Psoas muscle (tissue), 8 donors: Measurements from ENCODE around the gene KLF15. TPM values are rescaled to one million over a fixed set of nuclear protein-coding genes. Genes with fewer than 3 reads are reported as not detected.

ENCODE experiments used
- ATAC-seq, 4 donors: fragments of 200-7000 bp; cut with Tn5 transposase; one replicate each; pipeline ENCODE4 v1.9.1; 2020; ENCODE audit warnings: moderate library complexity in 3 of 4, mild to moderate bottlenecking in 2 of 4
- DNase-seq, 2 donors: peaks; one replicate each; pipeline ENCODE4 v3.0.0-alpha.2; 2020
- H3K27ac ChIP-seq: fragments of 200-600 bp; one replicate; pipeline ENCODE4 v1.8.0; 2022
- H3K27me3 ChIP-seq, 3 donors: fragments of 200-600 bp in 1 of 3; one replicate each; pipeline versions ENCODE4 v1.6.1 to v1.8.0; 2013 to 2022; ENCODE audit warnings: low read length in 2 of 3, mild to moderate bottlenecking in 2 of 3, moderate library complexity in 1 of 3; ENCODE audit not compliant: insufficient read depth in 3 of 3
- H3K36me3 ChIP-seq, 2 donors: fragments of 200-600 bp in 1 of 2; one replicate each; pipeline versions ENCODE4 v1.6.1 to v1.8.0; 2013 to 2022; ENCODE audit warnings: low read depth in 1 of 2, mild to moderate bottlenecking in 1 of 2, moderate library complexity in 1 of 2; ENCODE audit not compliant: insufficient read depth in 1 of 2
- H3K4me1 ChIP-seq: fragments of 200-600 bp; one replicate; pipeline ENCODE4 v1.8.0; 2022
- H3K4me3 ChIP-seq: fragments of 200-600 bp; one replicate; pipeline ENCODE4 v1.8.0; 2022; ENCODE audit warnings: mild to moderate bottlenecking
- H3K9me3 ChIP-seq: fragments of 200-600 bp; one replicate; pipeline ENCODE4 v1.8.0; 2022
- WGBS, 3 donors: extraction: QIAGEN DNeasy Blood & Tissue Kit; methylation state at CpG; one replicate each; pipeline versions ENCODE4 v1.1.6 to v1.1.7; 2013; 5-methylcytosine and 5-hydroxymethylcytosine counted together
- intact Hi-C, 2 donors: fragments of 100-400 bp; cut with DNase I; formaldehyde crosslinking; loops; one replicate each; pipeline versions ENCODE4 v1.11.0 to v1.14.2; 2022
- polyA plus RNA-seq, 3 donors: library from polyadenylated mRNA; stranded (reverse); fragments of 200-250 nt; gene quantifications; one replicate each; pipeline ENCODE4 v1.2.3, GENCODE V29; 2013
- total RNA-seq, 4 donors: library from RNA; stranded (reverse); fragmentation: NEBNext Ultra II Directional in 2 of 4; extraction: Animal tissue kit (Norgen Biotek cat#: 25700) in 2 of 4; gene quantifications; one replicate each; pipeline versions ENCODE4 v1.2.1 to v1.2.4, GENCODE V29; 2021 to 2023
- TF ChIP-seq, protein P1 (sequence below): fragments of 200-600 bp; IDR thresholded peaks from one replicate; pipeline ENCODE4 v1.8.0; 2022; ENCODE audit warnings: antibody characterized with exemption
- donor health status: healthy with polysubstance abuse.
- donor health status: DM: no; HTN: no; CAD: no; lungs with moderate emphysema.
- donor health status: Bipolar disorder and iron deficiency.
- donor health status: healthy.
- donor health status: DM: yes; HTN: yes; CAD: no.
- donor health status: DM: no; HTN: no; CAD: no.
- donor health status: DM: no; HTN: no; CAD: no.
- donor health status: DM: yes; HTN: yes; CAD: no.

The KLF15 gene
- total and polyA plus RNA-seq, 7 donors, result 13.2 to 77.6 (median 37.8) TPM

DNA sequence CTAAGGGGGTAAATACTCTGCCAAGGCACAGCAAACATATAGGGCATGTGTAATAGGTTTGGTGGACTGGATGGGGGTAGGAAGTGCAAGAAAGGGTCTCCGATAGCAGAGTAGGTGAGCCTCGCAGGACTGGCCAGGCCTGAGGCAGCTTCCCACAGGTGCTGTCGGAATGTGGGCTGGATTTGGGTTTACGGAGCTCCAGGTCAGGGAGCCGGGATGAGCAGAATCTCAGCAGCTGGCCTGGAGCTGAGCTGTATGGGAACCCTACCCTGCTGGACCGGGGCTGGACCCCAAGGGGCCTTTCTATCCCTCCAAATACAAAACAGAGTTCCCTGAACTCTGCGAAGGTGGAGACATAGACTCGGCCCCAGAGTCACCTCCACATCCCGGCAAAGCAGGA is 15.0 kb downstream of the KLF15 start:
- TF ChIP-seq, protein P1, sequence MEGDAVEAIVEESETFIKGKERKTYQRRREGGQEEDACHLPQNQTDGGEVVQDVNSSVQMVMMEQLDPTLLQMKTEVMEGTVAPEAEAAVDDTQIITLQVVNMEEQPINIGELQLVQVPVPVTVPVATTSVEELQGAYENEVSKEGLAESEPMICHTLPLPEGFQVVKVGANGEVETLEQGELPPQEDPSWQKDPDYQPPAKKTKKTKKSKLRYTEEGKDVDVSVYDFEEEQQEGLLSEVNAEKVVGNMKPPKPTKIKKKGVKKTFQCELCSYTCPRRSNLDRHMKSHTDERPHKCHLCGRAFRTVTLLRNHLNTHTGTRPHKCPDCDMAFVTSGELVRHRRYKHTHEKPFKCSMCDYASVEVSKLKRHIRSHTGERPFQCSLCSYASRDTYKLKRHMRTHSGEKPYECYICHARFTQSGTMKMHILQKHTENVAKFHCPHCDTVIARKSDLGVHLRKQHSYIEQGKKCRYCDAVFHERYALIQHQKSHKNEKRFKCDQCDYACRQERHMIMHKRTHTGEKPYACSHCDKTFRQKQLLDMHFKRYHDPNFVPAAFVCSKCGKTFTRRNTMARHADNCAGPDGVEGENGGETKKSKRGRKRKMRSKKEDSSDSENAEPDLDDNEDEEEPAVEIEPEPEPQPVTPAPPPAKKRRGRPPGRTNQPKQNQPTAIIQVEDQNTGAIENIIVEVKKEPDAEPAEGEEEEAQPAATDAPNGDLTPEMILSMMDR, result no peak
- no peak overlapping the region for H3K4me3 ChIP-seq
- 86 to 90% (median 88%) methylated on average over 9 of the region's 9 CpGs for WGBS, 3 donors
- DNase-seq (no peak), ATAC-seq (no peak)
- H3K4me1 ChIP-seq, result peaks cover 6% of the 10 kb centered on the region
- H3K9me3 ChIP-seq, result no peaks in the 10 kb centered on the region
- intact Hi-C loops, result loop anchor here in 1 of 2 donors (5.0 kb wide), 1 partner anchor 35 kb away; no protein-coding TSS in a partner anchor
- H3K36me3 ChIP-seq, result peaks cover 0 to 31% of the 10 kb centered on the region in 2 donors
- H3K27ac ChIP-seq, result peak overlapping the region; percentile 30
- no peaks in the 10 kb centered on the region for H3K27me3 ChIP-seq

DNA sequence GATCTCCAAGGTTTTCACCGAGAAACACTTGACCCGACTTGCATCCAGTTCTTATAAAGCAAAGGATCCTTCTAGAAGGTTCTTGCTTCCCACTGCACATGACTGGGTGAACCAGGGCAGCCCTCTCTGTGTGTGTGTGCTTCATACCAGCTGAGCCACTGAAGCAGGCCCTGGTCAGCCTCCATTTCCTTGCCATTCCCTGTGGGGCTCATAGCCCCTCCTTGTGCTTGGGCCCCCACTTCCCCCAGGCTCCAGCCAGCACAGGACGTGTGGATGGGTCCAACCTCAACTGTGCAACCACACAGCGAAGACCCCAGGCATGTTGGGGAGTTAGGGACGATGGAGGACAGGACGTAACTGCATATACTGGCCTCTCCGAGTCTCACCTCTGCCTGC is 15.5 kb downstream of the KLF15 start:
- 81 to 91% (median 87%) methylated on average over 7 of the region's 7 CpGs for WGBS, 3 donors
- TF ChIP-seq, protein P1, result no peak
- Histone ChIP-seq H3K4me1 (peaks cover 1% of the 10 kb centered on the region), H3K4me3 (no peak overlapping the region), H3K27ac (no peak overlapping the region), H3K27me3 (no peaks in the 10 kb centered on the region), H3K9me3 (no peaks in the 10 kb centered on the region), H3K36me3 (peaks cover 0 to 27% of the 10 kb centered on the region in 2 donors)
- DNase-seq (no peak), ATAC-seq (no peak)
- intact Hi-C loops, result loop anchor here in 1 of 2 donors (5.0 kb wide), 1 partner anchor 34 kb away; no protein-coding TSS in a partner anchor

DNA sequence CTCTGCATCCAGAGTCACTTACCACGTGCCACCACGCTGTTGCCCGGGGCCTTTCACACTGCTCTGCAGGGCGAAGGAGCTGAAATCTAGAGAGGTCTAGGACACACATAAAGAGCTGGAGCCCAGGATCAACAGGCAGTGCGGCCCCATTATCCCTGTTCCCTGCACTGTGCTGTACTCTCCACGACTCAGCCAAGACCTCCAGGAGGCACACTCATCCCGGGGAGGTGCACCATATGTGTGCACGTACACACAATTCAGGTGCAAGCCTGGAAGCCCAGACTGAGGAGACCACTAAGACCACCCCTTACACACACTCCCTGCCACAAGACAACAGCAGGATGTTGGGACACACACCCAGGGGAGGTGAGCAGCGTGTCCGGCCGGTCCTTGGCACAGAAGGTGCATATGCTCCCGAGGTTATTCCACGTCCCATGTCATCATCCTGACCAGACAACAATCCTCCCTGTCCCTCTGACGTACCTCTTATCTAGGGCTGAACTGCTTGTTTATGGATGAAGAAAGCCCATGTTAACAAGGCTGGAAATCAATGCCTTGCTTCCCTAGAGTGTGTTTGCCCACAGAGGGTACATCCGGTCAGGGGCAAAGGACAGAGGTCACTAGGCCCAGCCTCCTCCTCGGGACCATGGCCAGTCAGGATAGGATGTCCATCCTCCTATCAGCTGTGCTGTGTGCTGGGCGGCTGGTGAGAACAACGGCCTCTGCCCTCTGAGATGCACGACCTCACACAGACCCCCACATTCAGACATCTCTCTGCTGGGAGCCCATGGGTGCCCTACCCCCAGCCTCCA is 16.1 kb downstream of the KLF15 start:
- 88 to 90% (median 89%) methylated on average over 19 of the region's 19 CpGs for WGBS, 3 donors
- Histone ChIP-seq H3K27me3 (no peaks in the 10 kb centered on the region), H3K4me1 (no peaks in the 10 kb centered on the region), H3K4me3 (no peak overlapping the region), H3K9me3 (no peaks in the 10 kb centered on the region), H3K27ac (no peak overlapping the region), H3K36me3 (peaks cover 0 to 21% of the 10 kb centered on the region in 2 donors)
- peak in 1 of 2 donors; percentile 43 for DNase-seq
- intact Hi-C loops, result loop anchor here in 1 of 2 donors (5.0 kb wide), 1 partner anchor 34 kb away; no protein-coding TSS in a partner anchor
- ATAC-seq, result peak in 1 of 4 donors; percentile 3
- TF ChIP-seq, protein P1, result no peak

DNA sequence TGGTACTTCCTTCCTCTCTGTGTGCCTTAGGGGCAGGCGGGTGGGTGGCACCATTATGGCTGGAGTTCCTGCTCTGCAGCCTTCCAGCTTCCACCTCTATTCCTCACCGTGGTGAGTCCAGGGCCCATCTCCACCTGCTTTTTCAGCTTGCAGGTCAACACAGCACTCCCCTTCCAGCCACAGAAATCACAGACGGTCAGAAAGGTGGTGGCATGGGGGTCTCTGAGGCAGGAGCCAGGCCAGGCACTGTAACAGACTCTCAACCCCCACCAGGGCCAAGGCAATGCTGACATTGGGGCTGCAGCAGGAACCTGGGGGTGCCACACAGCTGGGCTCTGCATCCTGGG is 16.6 kb downstream of the KLF15 start:
- DNase-seq (peak in 1 of 2 donors; percentile 49), ATAC-seq (no peak)
- H3K9me3 ChIP-seq, result no peaks in the 10 kb centered on the region
- H3K4me1 ChIP-seq, result no peaks in the 10 kb centered on the region
- no peak overlapping the region for H3K27ac ChIP-seq
- WGBS, 3 donors, result 86 to 92% (median 88%) methylated on average over 3 of the region's 3 CpGs
- TF ChIP-seq, protein P1, result no peak
- H3K36me3 ChIP-seq, result peaks cover 0 to 15% of the 10 kb centered on the region in 2 donors
- H3K27me3 ChIP-seq, result no peaks in the 10 kb centered on the region
- H3K4me3 ChIP-seq, result no peak overlapping the region
- intact Hi-C loops, result loop anchor here in 1 of 2 donors (5.0 kb wide), 1 partner anchor 33 kb away; no protein-coding TSS in a partner anchor
